A549 (cell line): Measurements from ENCODE around the gene IL23R. TPM values are rescaled to one million over a fixed set of nuclear protein-coding genes. Genes with fewer than 3 reads are reported as not detected.
A peak's percentile ranks its signal among the peaks of the same experiment; 100 is the strongest.

Source experiments
- ATAC-seq, 2 experiments: fragments of 200-7000 bp in 1 of 2; fragments of >200 bp in 1 of 2; cut with Nextera tagmentation in 1 of 2; cut with Tn5 transposase in 1 of 2; 3 replicates each; pipeline versions ENCODE4 v1.8.0 to v1.9.1; 2018 to 2020; ENCODE audit warnings: mild to moderate bottlenecking in 1 of 2, moderate library complexity in 1 of 2
- CTCF ChIA-PET: fragments of 300-600 bp; sonication (Branson Sonifier 250); formaldehyde crosslinking; extraction: SDS; loops from one replicate; lab custom pipeline; 2021; ENCODE audit warnings: antibody characterized with exemption, inconsistent platforms; lab: Yijun Ruan, JAX
- POLR2A ChIA-PET: fragments of 350-600 bp; formaldehyde crosslinking; extraction: SDS; loops from one replicate; lab custom pipeline; 2021; ENCODE audit warnings: antibody characterized with exemption, inconsistent platforms; lab: Yijun Ruan, JAX
- DNase-seq, 2 experiments: peaks; one replicate each; pipeline versions ENCODE4 v3.0.0 to v3.0.0-alpha.2; 2011 to 2016; ENCODE audit warnings: low read depth in 1 of 2, low spot score in 1 of 2
- FAIRE-seq: peaks from 2 replicates; lab custom pipeline; 2011; peaks lifted over from hg19 to GRCh38; lab: Jason Lieb, UNC
- H3K27ac ChIP-seq, 2 experiments: fragments of >200 bp; sonication (Bioruptor Twin); formaldehyde crosslinking; 3 replicates each; pipeline ENCODE4 v1.5.1; 2016 to 2017
- H3K4me1 ChIP-seq: fragments of >200 bp; sonication (Bioruptor Twin); formaldehyde crosslinking; 3 replicates; pipeline ENCODE4 v1.6.1; 2016
- H3K4me2 ChIP-seq: fragments of >200 bp; sonication (Bioruptor Twin); formaldehyde crosslinking; 3 replicates; pipeline ENCODE4 v1.6.1; 2016
- H3K4me3 ChIP-seq: fragments of >200 bp; sonication (Bioruptor Twin); formaldehyde crosslinking; 3 replicates; pipeline ENCODE4 v1.5.1; 2016
- H3K9me3 ChIP-seq: fragments of >200 bp; sonication (Bioruptor Twin); formaldehyde crosslinking; 3 replicates; pipeline ENCODE4 v1.6.1; 2016
- BCL3 ChIP-seq: fragments of >200 bp; sonication (Bioruptor Twin); formaldehyde crosslinking; IDR thresholded peaks from 3 replicates; pipeline ENCODE4 v1.6.1; 2016
- CBX2 ChIP-seq: fragments of 200-600 bp; sonication (generic); IDR thresholded peaks from 2 replicates; pipeline ENCODE4 v1.6.1; 2016; ENCODE audit warnings: low read depth, mild to moderate bottlenecking, borderline replicate concordance
- CEBPB ChIP-seq, 2 experiments: fragments of >200 bp in 1 of 2; sonication (Bioruptor Twin) in 1 of 2; formaldehyde crosslinking in 1 of 2; IDR thresholded peaks; 2 replicates each; pipeline ENCODE4 v1.6.1; 2012 to 2016
- CHD4 ChIP-seq: fragments of 200-600 bp; sonication (generic); IDR thresholded peaks from 2 replicates; pipeline ENCODE4 v1.6.1; 2016; ENCODE audit warnings: antibody characterized with exemption, mild to moderate bottlenecking, borderline replicate concordance
- CTCF ChIP-seq: fragments of >200 bp; sonication (Bioruptor Twin); formaldehyde crosslinking; IDR thresholded peaks from 3 replicates; pipeline ENCODE4 v1.5.1; 2016
- EHMT2 ChIP-seq: fragments of 200-600 bp; sonication (generic); IDR thresholded peaks from 2 replicates; pipeline ENCODE4 v1.6.1; 2016; ENCODE audit warnings: antibody characterized with exemption, low read depth, mild to moderate bottlenecking, moderate library complexity
- FOSB ChIP-seq: fragments of 250-450 bp; sonication (Bioruptor Pico); IDR thresholded peaks from 2 replicates; pipeline ENCODE4 v1.5.0; 2020; ENCODE audit warnings: mild to moderate bottlenecking, moderate library complexity
- FOSL2 ChIP-seq, 2 experiments: fragments of 450-650 bp in 1 of 2; fragments of >200 bp in 1 of 2; sonication (Bioruptor Twin) in 1 of 2; formaldehyde crosslinking; IDR thresholded peaks; 2 replicates each; pipeline versions ENCODE4 v1.5.0 to v1.6.1; 2016 to 2020; ENCODE audit warnings: mild to moderate bottlenecking in 1 of 2, moderate library complexity in 1 of 2
- GATA3 ChIP-seq: IDR thresholded peaks from 2 replicates; pipeline ENCODE4 v1.6.1; 2012; ENCODE audit warnings: borderline replicate concordance
- HDAC2 ChIP-seq: fragments of 200-600 bp; sonication (generic); IDR thresholded peaks from 2 replicates; pipeline ENCODE4 v1.6.1; 2016
- HES2 ChIP-seq: fragments of >200 bp; sonication (Bioruptor Twin); formaldehyde crosslinking; IDR thresholded peaks from 2 replicates; pipeline ENCODE4 v1.6.1; 2016
- HEYL ChIP-seq: fragments of 250-450 bp; sonication (Bioruptor Pico); IDR thresholded peaks from 2 replicates; pipeline ENCODE4 v1.8.0; 2021; ENCODE audit warnings: mild to moderate bottlenecking, moderate library complexity
- HOXA7 ChIP-seq: fragments of 250-450 bp; sonication (Bioruptor Pico); IDR thresholded peaks from 2 replicates; pipeline ENCODE4 v1.5.0; 2020; ENCODE audit warnings: mild to moderate bottlenecking, moderate library complexity
- HOXB13 ChIP-seq: fragments of 250-450 bp; sonication (Bioruptor Pico); IDR thresholded peaks from 2 replicates; pipeline ENCODE4 v1.5.0; 2020; ENCODE audit warnings: low read depth, mild to moderate bottlenecking, moderate library complexity
- JUNB ChIP-seq: fragments of >200 bp; sonication (Bioruptor Twin); formaldehyde crosslinking; IDR thresholded peaks from 2 replicates; pipeline ENCODE4 v1.6.1; 2016
- MAFK ChIP-seq: fragments of 450-650 bp; IDR thresholded peaks from 2 replicates; pipeline ENCODE4 v1.6.1; 2014; ENCODE audit not compliant: partially characterized antibody
- MAX ChIP-seq: IDR thresholded peaks from 2 replicates; pipeline ENCODE4 v1.6.1; 2012
- MYC ChIP-seq: IDR thresholded peaks from 2 replicates; pipeline ENCODE4 v1.6.1; 2012; ENCODE audit warnings: mild to moderate bottlenecking, inconsistent platforms, low read length, improper control_type of control experiment, borderline replicate concordance
- NPAS2 ChIP-seq: fragments of 250-450 bp; sonication (Bioruptor Pico); IDR thresholded peaks from 2 replicates; pipeline ENCODE4 v1.8.0; 2022; ENCODE audit warnings: mild to moderate bottlenecking, moderate library complexity, borderline replicate concordance
- RAD21 ChIP-seq, 2 experiments: fragments of >200 bp in 1 of 2; sonication (Bioruptor Twin) in 1 of 2; formaldehyde crosslinking in 1 of 2; IDR thresholded peaks in 1 of 2; conservative IDR thresholded peaks in 1 of 2; 2 replicates in 1 of 2; 3 replicates in 1 of 2; pipeline ENCODE4 v1.6.1; 2012 to 2018; ENCODE audit warnings: inconsistent platforms in 1 of 2
- USF2 ChIP-seq: fragments of 450-650 bp; IDR thresholded peaks from 2 replicates; pipeline ENCODE4 v1.6.1; 2014; ENCODE audit warnings: antibody characterized with exemption
- ZFP36 ChIP-seq: fragments of 450-650 bp; IDR thresholded peaks from 2 replicates; pipeline ENCODE4 v1.6.1; 2014; ENCODE audit warnings: borderline replicate concordance; ENCODE audit not compliant: partially characterized antibody
- ZNF302 ChIP-seq: fragments of 250-450 bp; sonication (Bioruptor Pico); IDR thresholded peaks from 2 replicates; pipeline ENCODE4 v1.9.0; 2021; ENCODE audit warnings: inconsistent platforms, mild to moderate bottlenecking, moderate library complexity
- ZSCAN20 ChIP-seq: fragments of 250-450 bp; sonication (Bioruptor Pico); IDR thresholded peaks from 2 replicates; pipeline ENCODE4 v1.8.0; 2022; ENCODE audit warnings: mild to moderate bottlenecking, moderate library complexity
- WGBS: methylation state at CpG from one replicate; pipeline ENCODE4 v1.1.6; 2017; ENCODE audit errors: missing lambda C conversion rate; 5-methylcytosine and 5-hydroxymethylcytosine counted together
- polyA plus RNA-seq, 4 experiments: library from polyadenylated mRNA; depleted of rRNA in 3 of 4; stranded (reverse); fragments of >200 nt; fragmentation: RNase III in 1 of 4; extraction: RNeasy Plus Mini Kit Qiagen cat#74134 plus additional on column Dnase treatment in 1 of 4; gene quantifications; 2 replicates in 3 of 4; 3 replicates in 1 of 4; pipeline ENCODE4 v1.2.3, GENCODE V29; 2011 to 2017

IL23R gene
- polyA plus RNA-seq, 2 of the 4 experiments (the other 2 are of a cell fraction) = not detected

GRCh38 chr1:67213164-67213563, 46.9 kb downstream of the IL23R start:
- FAIRE-seq (no peak), DNase-seq (peak; percentile 7 to 20), ATAC-seq (peak; percentile 86 to 88)
- CTCF ChIA-PET = interaction anchor here (0.5 to 5.9 kb wide), 19 partner anchors 10 to 448 kb away, joined by 3 to 49 read pairs (median 5); no protein-coding TSS in a partner anchor
- H3K9me3 ChIP-seq = no peaks in the 10 kb centered on the region
- POLR2A ChIA-PET = no interaction called here
- no peak overlapping the region for H3K4me2 ChIP-seq
- no peak overlapping the region for H3K4me3 ChIP-seq
- 25% methylated on average over 3 of the region's 3 CpGs for WGBS
- no peak overlapping the region for H3K27ac ChIP-seq
- no peaks in the 10 kb centered on the region for H3K4me1 ChIP-seq
- TF ChIP-seq JUNB = no peak
- TF ChIP-seq CTCF = peak; percentile 22; the same call in 1 of the 3 replicates

- no peaks in the 10 kb centered on the region for H3K9me3 ChIP-seq
- TF ChIP-seq ZNF302 (CRISPR knock-in tag) (no peak), CEBPB (IDR thresholded peaks at IDR 0.05) (no peak), MAX (no peak), NPAS2 (CRISPR knock-in tag) (no peak), HOXB13 (no peak), FOSB (no peak), MAFK (no peak), RAD21 (conservative IDR thresholded peaks at IDR 0.05 in 1 of 2, IDR thresholded peaks at IDR 0.05 in 1 of 2) (no peak)
- TF ChIP-seq, all 56 proteins: peak for 0
- no peak overlapping the region for H3K4me2 ChIP-seq
- no peak overlapping the region for H3K27ac ChIP-seq
- CTCF ChIA-PET = interaction anchor here (1.1 to 5.9 kb wide), 12 partner anchors 10 to 449 kb away, joined by 3 to 49 read pairs (median 7); no protein-coding TSS in a partner anchor
- POLR2A ChIA-PET = no interaction called here
- ATAC-seq (no peak; a peak in 1 of 6 replicates), DNase-seq (no peak), FAIRE-seq (no peak)
- no peaks in the 10 kb centered on the region for H3K4me1 ChIP-seq
- 90% methylated on average over 1 of the region's 1 CpG for WGBS
- no peak overlapping the region for H3K4me3 ChIP-seq
Measured at GRCh38 chr1:67213948-67214347, 47.7 kb downstream of the IL23R start.

GRCh38 chr1:67214420-67215174, 48.3 kb downstream of the IL23R start:
- no peak overlapping the region for H3K4me3 ChIP-seq
- TF ChIP-seq CHD4 = no peak
- TF ChIP-seq HOXA7 (CRISPR knock-in tag) = no peak
- no peak for TF ChIP-seq BCL3
- TF ChIP-seq MAX = no peak
- no peak for TF ChIP-seq MYC
- no peak for TF ChIP-seq HDAC2
- no peak for TF ChIP-seq HEYL
- no peak for TF ChIP-seq GATA3
- TF ChIP-seq HES2 = no peak
- TF ChIP-seq EHMT2 = no peak
- TF ChIP-seq ZSCAN20 = no peak
- 0 out of 5 replicates have a peak, but pooled peaks of 1 of the 2 experiments have one; percentile 15 for TF ChIP-seq RAD21 (conservative IDR thresholded peaks at IDR 0.05 in 1 of 2, IDR thresholded peaks at IDR 0.05 in 1 of 2)
- TF ChIP-seq CBX2 = no peak
- peak; percentile 48 for TF ChIP-seq CTCF
- TF ChIP-seq FOSL2 (IDR thresholded peaks at IDR 0.05) = no peak
- TF ChIP-seq FOSL2 (CRISPR knock-in tag; IDR thresholded peaks at IDR 0.05) = no peak
- TF ChIP-seq USF2 = no peak
- TF ChIP-seq FOSB = no peak
- TF ChIP-seq ZFP36 = no peak
- no peak for TF ChIP-seq JUNB

More at GRCh38 chr1:67214420-67215174, 48.3 kb downstream of the IL23R start:
- WGBS = 70% methylated on average over 11 of the region's 11 CpGs
- peak in 1 of 2 experiments; percentile 24 for DNase-seq
- ATAC-seq = peak in 1 of 2 experiments; percentile 75; a peak in 3 of 6 replicates
- ChIA-PET CTCF (interaction anchor here (0.6 to 5.9 kb wide), 12 partner anchors 9 to 450 kb away, joined by 3 to 49 read pairs (median 6); no protein-coding TSS in a partner anchor), POLR2A (no interaction called here)
- no peak for FAIRE-seq
- Histone ChIP-seq H3K27ac (no peak overlapping the region), H3K4me1 (no peaks in the 10 kb centered on the region), H3K4me2 (no peak overlapping the region), H3K9me3 (no peaks in the 10 kb centered on the region)
